Effector CD4-positive, alpha-beta T cell (primary cell): ENCODE measurements around the gene ORAI3.

Experiments
- DNase-seq: peaks from one replicate; pipeline ENCODE4 v3.0.0-alpha.2; 2020
- total RNA-seq: gene quantifications from one replicate; lab custom pipeline; 2026; lab: John Stamatoyannopoulos, UW

ORAI3 gene
- 2.1 reads per million, percentile 4 among the genes with 10 or more reads in this experiment for total RNA-seq

- peak; percentile 29 for DNase-seq
Measured at GRCh38 chr16:30948667-30949649, at the start of gene ORAI3. Gene ORAI3, plus strand, starts transcription at chr16:30949068. Its CDS starts 222 bp downstream, at chr16:30949290.

GRCh38 chr16:30899794-30900193, 49.1 kb upstream of the ORAI3 start:
- DNase-seq, result no peak

- no peak for DNase-seq
Measured at GRCh38 chr16:30900588-30900987, 48.3 kb upstream of the ORAI3 start.

- DNase-seq, result no peak
Measured at GRCh38 chr16:30901201-30902028, 47.5 kb upstream of the ORAI3 start.

GRCh38 chr16:30902029-30902972, 46.6 kb upstream of the ORAI3 start:
- DNase-seq, result peak; percentile 33

GRCh38 chr16:30903002-30903401, 45.9 kb upstream of the ORAI3 start:
- DNase-seq, result no peak

GRCh38 chr16:30903596-30903995, 45.3 kb upstream of the ORAI3 start:
- no peak for DNase-seq

- no peak for DNase-seq
Measured at GRCh38 chr16:30904114-30904780, 44.6 kb upstream of the ORAI3 start.

GRCh38 chr16:30907064-30907463, 41.8 kb upstream of the ORAI3 start:
- DNase-seq, result no peak

GRCh38 chr16:30910427-30911029, 38.3 kb upstream of the ORAI3 start:
- no peak for DNase-seq

GRCh38 chr16:30912794-30913412, 36.0 kb upstream of the ORAI3 start:
- DNase-seq, result no peak

GRCh38 chr16:30914830-30915229, 34.0 kb upstream of the ORAI3 start:
- DNase-seq, result no peak

GRCh38 chr16:30918614-30919013, 30.3 kb upstream of the ORAI3 start:
- DNase-seq, result no peak

- DNase-seq, result no peak
Measured at GRCh38 chr16:30920891-30921290, 28.0 kb upstream of the ORAI3 start.

GRCh38 chr16:30921459-30921747, 27.5 kb upstream of the ORAI3 start:
- no peak for DNase-seq

- peak; percentile 86 for DNase-seq
Measured at GRCh38 chr16:30921748-30922419, 27.0 kb upstream of the ORAI3 start.

- peak; percentile 99 for DNase-seq
Measured at GRCh38 chr16:30922420-30922959, 26.4 kb upstream of the ORAI3 start.

GRCh38 chr16:30922960-30923535, 25.8 kb upstream of the ORAI3 start:
- peak; percentile 96 for DNase-seq

- no peak for DNase-seq
Measured at GRCh38 chr16:30923554-30924075, 25.3 kb upstream of the ORAI3 start, which contains the start of gene FBXL19. Gene FBXL19, plus strand, starts transcription at chr16:30923572. Its CDS starts 2,183 bp downstream, at chr16:30925755.
